Measurements from ENCODE around the gene SLC16A2.

- TF ChIP-seq POLR2A (IDR thresholded peaks at IDR 0.05), result no peak
- no peak for TF ChIP-seq CTCF (IDR thresholded peaks at IDR 0.05)
Observed at GRCh38 chrX:74523870-74524735, 102.8 kb downstream of the SLC16A2 start.

Measured in lower leg skin (tissue), 3 donors.